ENCODE measurements around the gene ACSF2. TPM values are rescaled to one million over a fixed set of nuclear protein-coding genes. Genes with fewer than 3 reads are reported as not detected.
"Not testable (repeated sequence)": the region's sequence is repeated elsewhere in the genome, so short reads cannot be mapped to it uniquely, and the experiment has no call there.

ACSF2 gene
- polyA plus RNA-seq, 6 donors from 2014 or later, result 3.3 to 9.1 (median 5.2) TPM

GRCh38 chr17:50396261-50397110 is 29.5 kb upstream of the ACSF2 start:
- DNase-seq, result no peak
- Mint-ChIP-seq H3K4me1 (peaks cover 31 to 52% (median 35%) of the 10 kb centered on the region in 3 donors), H3K9me3 (peaks cover 0 to 3% (median 0%) of the 10 kb centered on the region in 7 donors), H3K36me3 (peaks cover 3 to 17% of the 10 kb centered on the region in 2 donors), H3K27ac (peak overlapping the region; percentile 78 to 92 (median 89)), H3K4me3 (peak overlapping the region; percentile 83 to 95 (median 92)), H3K27me3 (peaks cover 0 to under 1% (median 0%) of the 10 kb centered on the region in 3 donors)
- ATAC-seq (ENCODE audit: low read depth in 2 of 2), result peak in 1 of 2 donors; percentile 7

GRCh38 chr17:50397111-50397918 is 28.7 kb upstream of the ACSF2 start, which contains the start of gene LRRC59:
Gene LRRC59 (minus strand): TSS chr17:50397523. CDS start chr17:50397317, 206 bp downstream.
- DNase-seq (peak; percentile 93), ATAC-seq (ENCODE audit: low read depth in 2 of 2) (peak; percentile 96 to 97)
- H3K27ac Mint-ChIP-seq, result peak within 1 kb of the TSS; percentile 78 to 97 (median 91)
- H3K4me3 Mint-ChIP-seq, result peak within 1 kb of the TSS; percentile 83 to 95 (median 92)
- H3K4me1 Mint-ChIP-seq, result peaks cover 28 to 45% (median 34%) of the 10 kb centered on the region in 3 donors
- peaks cover 0 to 17% of the 10 kb centered on the region in 2 donors for H3K36me3 Mint-ChIP-seq
- H3K9me3 Mint-ChIP-seq, result peaks cover 0 to 3% (median 0%) of the 10 kb centered on the region in 7 donors
- H3K27me3 Mint-ChIP-seq, result peaks cover 0 to 5% (median 0%) of the 10 kb centered on the region in 3 donors

- ATAC-seq (ENCODE audit: low read depth in 2 of 2), result no peak
- H3K36me3 Mint-ChIP-seq, result peaks cover 0 to 14% of the 10 kb centered on the region in 2 donors
- peaks cover 0 to 3% (median 0%) of the 10 kb centered on the region in 7 donors for H3K9me3 Mint-ChIP-seq
- peaks cover 28 to 39% (median 34%) of the 10 kb centered on the region in 3 donors for H3K4me1 Mint-ChIP-seq
- peak overlapping the region in 5 of 6 donors; percentile 88 to 97 (median 92) for H3K27ac Mint-ChIP-seq
- no peak for DNase-seq
- H3K4me3 Mint-ChIP-seq, result peak overlapping the region; percentile 83 to 95 (median 92)
- H3K27me3 Mint-ChIP-seq, result peaks cover 0 to 5% (median 0%) of the 10 kb centered on the region in 3 donors
Observed at GRCh38 chr17:50397919-50398285, 28.1 kb upstream of the ACSF2 start.

GRCh38 chr17:50398672-50399071 is 27.3 kb upstream of the ACSF2 start:
- Mint-ChIP-seq H3K4me1 (peaks cover 28 to 34% (median 33%) of the 10 kb centered on the region in 3 donors), H3K4me3 (peak overlapping the region in 4 of 8 donors; percentile 33 to 90 (median 70))
- not testable (repeated sequence) for ATAC-seq (ENCODE audit: low read depth in 2 of 2); H3K9me3 Mint-ChIP-seq; H3K36me3 Mint-ChIP-seq; H3K27ac Mint-ChIP-seq; DNase-seq; H3K27me3 Mint-ChIP-seq

GRCh38 chr17:50399591-50399990 is 26.4 kb upstream of the ACSF2 start:
- ATAC-seq (ENCODE audit: low read depth in 2 of 2); H3K9me3 Mint-ChIP-seq; H3K36me3 Mint-ChIP-seq; DNase-seq; H3K27ac Mint-ChIP-seq: not testable (repeated sequence)
- H3K27me3 Mint-ChIP-seq, result peaks cover 7 to 15% (median 11%) of the 10 kb centered on the region in 3 donors
- H3K4me1 Mint-ChIP-seq, result peaks cover 26 to 30% (median 26%) of the 10 kb centered on the region in 3 donors
- peak overlapping the region in 1 of 8 donors; percentile 44 for H3K4me3 Mint-ChIP-seq

- DNase-seq; ATAC-seq (ENCODE audit: low read depth in 2 of 2); H3K9me3 Mint-ChIP-seq; H3K4me3 Mint-ChIP-seq; H3K27ac Mint-ChIP-seq; H3K4me1 Mint-ChIP-seq; H3K36me3 Mint-ChIP-seq: not testable (repeated sequence)
- H3K27me3 Mint-ChIP-seq, result peaks cover 12 to 31% (median 31%) of the 10 kb centered on the region in 3 donors
Observed at GRCh38 chr17:50405351-50405750, 20.7 kb upstream of the ACSF2 start.

GRCh38 chr17:50406578-50406977 is 19.4 kb upstream of the ACSF2 start:
- ATAC-seq (ENCODE audit: low read depth in 2 of 2), result no peak
- H3K36me3 Mint-ChIP-seq, result no peaks in the 10 kb centered on the region
- DNase-seq, result no peak
- no peak overlapping the region for H3K4me3 Mint-ChIP-seq
- peaks cover 0 to 5% (median 0%) of the 10 kb centered on the region in 3 donors for H3K4me1 Mint-ChIP-seq
- H3K9me3 Mint-ChIP-seq, result no peaks in the 10 kb centered on the region
- H3K27ac Mint-ChIP-seq, result no peak overlapping the region
- H3K27me3 Mint-ChIP-seq, result peaks cover 12 to 32% (median 32%) of the 10 kb centered on the region in 3 donors

- no peak overlapping the region for H3K4me3 Mint-ChIP-seq
- peaks cover 0 to 4% (median 0%) of the 10 kb centered on the region in 7 donors for H3K9me3 Mint-ChIP-seq
Observed at GRCh38 chr17:50407921-50408320, 18.1 kb upstream of the ACSF2 start.

GRCh38 chr17:50412188-50412732 is 13.8 kb upstream of the ACSF2 start:
- Mint-ChIP-seq H3K27ac (no peak overlapping the region), H3K9me3 (peaks cover 0 to 4% (median 0%) of the 10 kb centered on the region in 7 donors)

More at GRCh38 chr17:50407921-50408320, 18.1 kb upstream of the ACSF2 start:
- H3K27me3 Mint-ChIP-seq, result peaks cover 12 to 39% (median 28%) of the 10 kb centered on the region in 3 donors
- no peak for DNase-seq
- peak overlapping the region in 1 of 6 donors; percentile 49 for H3K27ac Mint-ChIP-seq
- no peak for ATAC-seq (ENCODE audit: low read depth in 2 of 2)
- peaks cover 0 to 5% (median 0%) of the 10 kb centered on the region in 3 donors for H3K4me1 Mint-ChIP-seq
- no peaks in the 10 kb centered on the region for H3K36me3 Mint-ChIP-seq

GRCh38 chr17:50414808-50415207 is 11.2 kb upstream of the ACSF2 start:
- H3K4me3 Mint-ChIP-seq, result no peak overlapping the region
- peaks cover 0 to 10% (median 8%) of the 10 kb centered on the region in 3 donors for H3K27me3 Mint-ChIP-seq
- H3K9me3 Mint-ChIP-seq, result peaks cover 5 to 10% (median 6%) of the 10 kb centered on the region in 7 donors
- no peak for ATAC-seq (ENCODE audit: low read depth in 2 of 2)
- no peak for DNase-seq
- peaks cover 0 to 8% (median 0%) of the 10 kb centered on the region in 3 donors for H3K4me1 Mint-ChIP-seq
- H3K36me3 Mint-ChIP-seq, result peaks cover 6 to 9% of the 10 kb centered on the region in 2 donors
- H3K27ac Mint-ChIP-seq, result no peak overlapping the region

More at GRCh38 chr17:50412188-50412732, 13.8 kb upstream of the ACSF2 start:
- H3K4me1 Mint-ChIP-seq, result no peaks in the 10 kb centered on the region
- H3K27me3 Mint-ChIP-seq, result peaks cover 0 to 10% (median 8%) of the 10 kb centered on the region in 3 donors
- no peak overlapping the region for H3K4me3 Mint-ChIP-seq
- DNase-seq, result no peak
- H3K36me3 Mint-ChIP-seq, result no peaks in the 10 kb centered on the region
- no peak for ATAC-seq (ENCODE audit: low read depth in 2 of 2)

- not testable (repeated sequence) for H3K9me3 Mint-ChIP-seq; H3K36me3 Mint-ChIP-seq; ATAC-seq (ENCODE audit: low read depth in 2 of 2); H3K27ac Mint-ChIP-seq; DNase-seq; H3K27me3 Mint-ChIP-seq
- H3K4me3 Mint-ChIP-seq, result peak overlapping the region in 3 of 8 donors; percentile 9 to 51 (median 45)
- H3K4me1 Mint-ChIP-seq, result peaks cover 5 to 34% (median 10%) of the 10 kb centered on the region in 3 donors
Observed at GRCh38 chr17:50419577-50419976, 6.4 kb upstream of the ACSF2 start.

- Mint-ChIP-seq H3K27me3 (peaks cover 0 to 4% (median 0%) of the 10 kb centered on the region in 3 donors), H3K4me1 (peaks cover 6 to 41% (median 11%) of the 10 kb centered on the region in 3 donors), H3K4me3 (peak overlapping the region in 3 of 8 donors; percentile 64 to 84 (median 83)), H3K9me3 (peaks cover 4 to 8% (median 5%) of the 10 kb centered on the region in 7 donors), H3K36me3 (peaks cover 6 to 9% of the 10 kb centered on the region in 2 donors), H3K27ac (peak overlapping the region in 3 of 6 donors; percentile 91 to 96 (median 94))
- DNase-seq (no peak), ATAC-seq (ENCODE audit: low read depth in 2 of 2) (no peak)
Observed at GRCh38 chr17:50420419-50421112, 5.5 kb upstream of the ACSF2 start.

Measured in naive B cell (primary cell).